ENCODE measurements around the gene PI4KA. TPM values are rescaled to one million over a fixed set of nuclear protein-coding genes. Genes with fewer than 3 reads are reported as not detected.

PI4KA gene
- total RNA-seq, 4 donors from 2014 or later = 44.7 to 136 (median 67.7) TPM

- TF ChIP-seq EP300 (IDR thresholded peaks at IDR 0.05) = no peak
- TF ChIP-seq POLR2AphosphoS5 (IDR thresholded peaks at IDR 0.05) = no peak
- no peak for TF ChIP-seq POLR2A (IDR thresholded peaks at IDR 0.05)
- no peak for TF ChIP-seq CTCF (IDR thresholded peaks at IDR 0.05)
- peaks cover 63% of the 10 kb centered on the region for H3K36me3 ChIP-seq
- no peaks in the 10 kb centered on the region for H3K4me1 ChIP-seq
- no peaks in the 10 kb centered on the region for H3K27me3 ChIP-seq
- H3K27ac ChIP-seq = no peak overlapping the region
- WGBS = 74% methylated on average over 10 of the region's 13 CpGs
- no peaks in the 10 kb centered on the region for H3K9me3 ChIP-seq
- DNase-seq (ENCODE audit: low spot score in 2 of 2) = no peak
- H3K4me3 ChIP-seq = no peak overlapping the region
Observed at GRCh38 chr22:20763630-20764470, 94.8 kb downstream of the PI4KA start.

GRCh38 chr22:20762233-20762796, 96.3 kb downstream of the PI4KA start:
- no peaks in the 10 kb centered on the region for H3K27me3 ChIP-seq
- H3K27ac ChIP-seq = no peak overlapping the region
- 90% methylated on average over 7 of the region's 7 CpGs for WGBS
- peaks cover 71% of the 10 kb centered on the region for H3K36me3 ChIP-seq
- DNase-seq (ENCODE audit: low spot score in 2 of 2) = no peak
- no peaks in the 10 kb centered on the region for H3K9me3 ChIP-seq
- TF ChIP-seq CTCF (IDR thresholded peaks at IDR 0.05) (no peak), POLR2AphosphoS5 (IDR thresholded peaks at IDR 0.05) (no peak), POLR2A (IDR thresholded peaks at IDR 0.05) (no peak), EP300 (IDR thresholded peaks at IDR 0.05) (no peak)
- H3K4me1 ChIP-seq = no peaks in the 10 kb centered on the region
- no peak overlapping the region for H3K4me3 ChIP-seq

DNA sequence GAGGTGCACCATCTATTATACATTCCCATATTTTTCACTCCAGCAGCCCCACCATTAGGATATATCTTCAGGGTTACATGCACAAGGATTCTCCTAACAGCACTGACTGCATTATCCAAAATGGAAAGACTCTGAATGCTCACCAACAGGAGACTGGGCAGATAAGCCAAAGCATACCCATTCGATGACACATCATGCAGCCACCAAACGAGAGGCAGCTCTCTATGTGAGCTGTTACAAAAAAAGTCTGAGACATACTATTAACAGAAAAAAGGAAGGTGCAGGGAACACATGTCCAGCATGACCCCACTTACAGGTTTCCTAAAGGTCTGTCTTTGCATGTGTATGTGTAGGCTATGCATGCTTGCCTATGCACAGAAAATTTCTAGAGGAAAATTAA, 97.1 kb downstream of the PI4KA start:
- Histone ChIP-seq H3K36me3 (peaks cover 73% of the 10 kb centered on the region), H3K9me3 (no peaks in the 10 kb centered on the region), H3K27ac (no peak overlapping the region), H3K27me3 (no peaks in the 10 kb centered on the region), H3K4me3 (no peak overlapping the region), H3K4me1 (no peaks in the 10 kb centered on the region)
- DNase-seq (ENCODE audit: low spot score in 2 of 2) = no peak
- no peak for TF ChIP-seq POLR2A (IDR thresholded peaks at IDR 0.05)
- no peak for TF ChIP-seq POLR2AphosphoS5 (IDR thresholded peaks at IDR 0.05)
- TF ChIP-seq CTCF (IDR thresholded peaks at IDR 0.05) = no peak
- no peak for TF ChIP-seq EP300 (IDR thresholded peaks at IDR 0.05)
- WGBS = 82% methylated on average over 2 of the region's 2 CpGs

- no peaks in the 10 kb centered on the region for H3K4me1 ChIP-seq
- no peaks in the 10 kb centered on the region for H3K9me3 ChIP-seq
- H3K27me3 ChIP-seq = no peaks in the 10 kb centered on the region
- no peak overlapping the region for H3K27ac ChIP-seq
- TF ChIP-seq POLR2A (IDR thresholded peaks at IDR 0.05) (no peak), POLR2AphosphoS5 (IDR thresholded peaks at IDR 0.05) (no peak), CTCF (IDR thresholded peaks at IDR 0.05) (no peak), EP300 (IDR thresholded peaks at IDR 0.05) (no peak)
- peaks cover 63% of the 10 kb centered on the region for H3K36me3 ChIP-seq
- no peak for DNase-seq (ENCODE audit: low spot score in 2 of 2)
- no peak overlapping the region for H3K4me3 ChIP-seq
- WGBS = 100% methylated on average over 2 of the region's 2 CpGs
Observed at GRCh38 chr22:20760084-20760483, 98.5 kb downstream of the PI4KA start.

DNA sequence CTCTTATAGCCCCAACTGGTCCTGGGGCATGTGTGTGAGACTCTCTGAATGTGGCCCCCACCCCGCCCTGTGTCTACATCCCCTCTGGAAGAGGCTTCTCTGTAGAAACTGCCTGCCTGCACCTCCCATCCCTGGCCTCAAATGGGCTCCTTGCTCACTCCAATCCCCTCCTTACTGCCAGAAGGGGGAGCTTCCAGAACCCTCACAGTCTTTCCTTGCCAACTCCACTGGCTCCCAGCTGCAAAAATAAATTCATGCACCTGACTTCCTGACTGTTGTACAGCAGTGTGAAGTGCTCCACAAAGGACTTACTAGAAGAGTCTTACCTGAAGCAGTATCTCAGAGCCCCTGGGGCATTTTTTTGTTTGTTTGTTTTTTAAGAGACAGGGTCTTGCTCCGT, 99.9 kb downstream of the PI4KA start:
- no peaks in the 10 kb centered on the region for H3K4me1 ChIP-seq
- TF ChIP-seq CTCF (IDR thresholded peaks at IDR 0.05) (no peak), POLR2AphosphoS5 (IDR thresholded peaks at IDR 0.05) (no peak), POLR2A (IDR thresholded peaks at IDR 0.05) (no peak), EP300 (IDR thresholded peaks at IDR 0.05) (no peak)
- H3K36me3 ChIP-seq = peaks cover 54% of the 10 kb centered on the region
- WGBS = 97% methylated on average over 2 of the region's 2 CpGs
- H3K27me3 ChIP-seq = no peaks in the 10 kb centered on the region
- H3K27ac ChIP-seq = no peak overlapping the region
- DNase-seq (ENCODE audit: low spot score in 2 of 2) = no peak
- no peaks in the 10 kb centered on the region for H3K9me3 ChIP-seq
- H3K4me3 ChIP-seq = no peak overlapping the region
